Osteoblast (primary cell): ENCODE measurements around the gene ITSN2. TPM values are rescaled to one million over a fixed set of nuclear protein-coding genes. Genes with fewer than 3 reads are reported as not detected.
A peak's percentile ranks its signal among the peaks of the same experiment; 100 is the strongest.

Experiments used
- DNase-seq: peaks from one replicate; pipeline ENCODE4 v3.0.0; 2011; ENCODE audit warnings: low spot score, mixed read lengths; ENCODE audit not compliant: insufficient read length; ENCODE audit errors: missing footprints
- H2AFZ ChIP-seq: 2 replicates; pipeline ENCODE4 v1.6.0; 2011; ENCODE audit warnings: mild to moderate bottlenecking, low read length
- H3K27ac ChIP-seq: 2 replicates; pipeline ENCODE4 v1.5.1; 2011; ENCODE audit warnings: mild to moderate bottlenecking, low read depth, low read length, moderate library complexity
- H3K27me3 ChIP-seq: 2 replicates; pipeline ENCODE4 v1.6.0; 2012; ENCODE audit warnings: mild to moderate bottlenecking, control low read depth, inconsistent platforms, low read length, moderate library complexity; ENCODE audit not compliant: insufficient read depth
- H3K36me3 ChIP-seq: 2 replicates; pipeline ENCODE4 v1.5.1; 2011; ENCODE audit warnings: mild to moderate bottlenecking, low read length, control low read depth, moderate library complexity; ENCODE audit not compliant: insufficient read depth
- H3K4me1 ChIP-seq: 2 replicates; pipeline ENCODE4 v1.5.1; 2011; ENCODE audit warnings: mild to moderate bottlenecking, low read length, control low read depth, moderate library complexity; ENCODE audit not compliant: insufficient read depth
- H3K4me2 ChIP-seq: 2 replicates; pipeline ENCODE4 v1.6.0; 2011; ENCODE audit warnings: mild to moderate bottlenecking, low read length; ENCODE audit not compliant: insufficient read depth
- H3K4me3 ChIP-seq: fragments of 200-600 bp; sonication (generic); 3 replicates; pipeline ENCODE4 v1.5.1; 2012; ENCODE audit warnings: mild to moderate bottlenecking, low read length, inconsistent platforms; ENCODE audit not compliant: insufficient read depth
- H3K79me2 ChIP-seq: 2 replicates; pipeline ENCODE4 v1.6.0; 2012; ENCODE audit warnings: mild to moderate bottlenecking, low read length, control low read depth, inconsistent platforms; ENCODE audit not compliant: insufficient read depth
- H3K9me3 ChIP-seq: 2 replicates; pipeline ENCODE4 v1.5.1; 2011; ENCODE audit warnings: low read depth, low read length, control low read depth
- H4K20me1 ChIP-seq: 2 replicates; pipeline ENCODE4 v1.6.0; 2012; ENCODE audit warnings: mild to moderate bottlenecking, low read length, control low read depth; ENCODE audit not compliant: insufficient read depth
- total RNA-seq: library from RNA; depleted of rRNA; stranded (reverse); fragments of >200 nt; gene quantifications from 2 replicates; pipeline ENCODE4 v1.2.3, GENCODE V29; 2012
- TF ChIP-seq, protein P1 (sequence below): IDR thresholded peaks from 2 replicates; pipeline ENCODE4 v1.5.1; 2011; ENCODE audit warnings: mild to moderate bottlenecking, low read depth, low read length, moderate library complexity; ENCODE audit errors: extremely low read depth

Gene ITSN2
- total RNA-seq, 1 donor = 33.7 TPM

DNA sequence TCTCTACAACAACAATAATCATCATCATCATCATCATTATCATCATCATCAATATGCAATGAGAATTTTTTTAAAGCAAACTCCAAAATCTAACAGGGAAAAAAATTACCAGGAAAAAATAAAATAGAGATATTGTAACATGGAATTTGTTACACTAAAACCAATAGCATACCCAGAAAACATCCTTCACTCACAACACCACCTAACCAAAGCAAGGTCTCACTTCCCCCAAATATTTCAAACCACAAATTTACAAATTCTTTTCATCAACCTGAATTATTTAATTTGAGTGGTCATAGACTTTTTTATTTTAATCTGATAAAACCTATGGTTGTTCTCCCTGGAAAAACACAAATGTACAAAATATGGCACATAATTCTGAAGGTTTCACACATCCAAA is 11.2 kb downstream of the ITSN2 start:
- peaks cover 87% of the 10 kb centered on the region for H3K79me2 ChIP-seq

DNA sequence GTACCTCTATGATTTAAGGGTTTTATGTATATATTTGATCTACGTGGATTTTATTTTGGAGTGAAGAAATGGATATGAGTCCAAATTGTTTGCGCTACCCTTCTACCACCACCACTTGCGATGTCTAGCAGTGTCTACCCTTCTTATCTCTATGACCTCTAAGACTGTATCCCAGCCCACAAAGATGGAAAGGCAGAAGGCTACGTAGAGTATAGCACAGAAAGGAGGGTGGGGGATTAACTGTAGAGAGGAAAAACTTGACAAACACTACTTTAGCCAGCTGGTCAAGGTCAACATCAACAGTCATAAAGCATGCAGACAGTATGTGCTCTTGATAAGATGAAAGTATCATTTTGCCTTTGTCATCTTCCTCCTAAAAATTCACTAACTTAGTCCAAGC is 14.4 kb downstream of the ITSN2 start:
- TF ChIP-seq, protein P1, sequence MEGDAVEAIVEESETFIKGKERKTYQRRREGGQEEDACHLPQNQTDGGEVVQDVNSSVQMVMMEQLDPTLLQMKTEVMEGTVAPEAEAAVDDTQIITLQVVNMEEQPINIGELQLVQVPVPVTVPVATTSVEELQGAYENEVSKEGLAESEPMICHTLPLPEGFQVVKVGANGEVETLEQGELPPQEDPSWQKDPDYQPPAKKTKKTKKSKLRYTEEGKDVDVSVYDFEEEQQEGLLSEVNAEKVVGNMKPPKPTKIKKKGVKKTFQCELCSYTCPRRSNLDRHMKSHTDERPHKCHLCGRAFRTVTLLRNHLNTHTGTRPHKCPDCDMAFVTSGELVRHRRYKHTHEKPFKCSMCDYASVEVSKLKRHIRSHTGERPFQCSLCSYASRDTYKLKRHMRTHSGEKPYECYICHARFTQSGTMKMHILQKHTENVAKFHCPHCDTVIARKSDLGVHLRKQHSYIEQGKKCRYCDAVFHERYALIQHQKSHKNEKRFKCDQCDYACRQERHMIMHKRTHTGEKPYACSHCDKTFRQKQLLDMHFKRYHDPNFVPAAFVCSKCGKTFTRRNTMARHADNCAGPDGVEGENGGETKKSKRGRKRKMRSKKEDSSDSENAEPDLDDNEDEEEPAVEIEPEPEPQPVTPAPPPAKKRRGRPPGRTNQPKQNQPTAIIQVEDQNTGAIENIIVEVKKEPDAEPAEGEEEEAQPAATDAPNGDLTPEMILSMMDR = no peak
- Histone ChIP-seq H3K27me3 (no peaks in the 10 kb centered on the region), H4K20me1 (peaks cover 37% of the 10 kb centered on the region), H3K4me3 (no peak overlapping the region), H3K36me3 (no peaks in the 10 kb centered on the region), H3K79me2 (peaks cover 71% of the 10 kb centered on the region), H2AFZ (no peak overlapping the region), H3K4me1 (peaks cover 6% of the 10 kb centered on the region), H3K4me2 (no peak overlapping the region), H3K27ac (no peak overlapping the region), H3K9me3 (no peaks in the 10 kb centered on the region)
- no peak for DNase-seq

More for the DNA sequence above, 11.2 kb downstream of the ITSN2 start:
- DNase-seq = no peak
- Histone ChIP-seq H3K4me3 (no peak overlapping the region), H3K27me3 (no peaks in the 10 kb centered on the region), H2AFZ (no peak overlapping the region), H3K4me1 (peaks cover 4% of the 10 kb centered on the region), H3K36me3 (no peaks in the 10 kb centered on the region), H4K20me1 (peaks cover 40% of the 10 kb centered on the region), H3K9me3 (no peaks in the 10 kb centered on the region), H3K27ac (no peak overlapping the region), H3K4me2 (no peak overlapping the region)
- TF ChIP-seq, protein P1 = no peak

DNA sequence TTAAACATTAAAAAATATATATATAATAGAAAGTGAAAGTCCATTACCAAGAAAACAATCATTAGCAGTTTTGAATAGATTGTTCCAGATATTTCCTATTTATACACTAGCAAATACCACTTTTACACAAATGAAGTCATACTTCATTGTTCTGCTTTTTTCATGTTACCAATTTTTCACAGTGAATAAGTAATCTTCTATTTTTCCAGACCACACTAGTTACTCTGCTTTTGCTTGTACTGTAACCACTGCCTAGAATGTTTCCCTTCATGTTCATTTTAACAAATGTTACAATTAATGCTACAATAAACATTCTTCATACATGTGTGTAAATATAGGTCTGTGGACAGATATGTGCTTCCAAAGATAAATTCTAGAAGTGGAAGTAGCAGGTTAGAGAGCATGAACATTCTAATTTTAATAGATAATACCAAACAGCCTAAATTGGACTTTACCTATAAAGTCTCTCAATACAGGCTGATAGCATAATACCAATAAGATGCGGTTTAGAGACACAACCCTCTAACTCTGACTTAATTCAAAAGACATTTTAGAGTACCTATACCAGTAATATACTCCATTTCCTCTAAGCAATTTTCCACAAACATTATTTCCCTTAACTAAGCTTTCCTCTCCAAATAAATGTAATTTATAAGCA is 17.0 kb downstream of the ITSN2 start:
- H3K27me3 ChIP-seq = no peaks in the 10 kb centered on the region
- no peak for DNase-seq
- H2AFZ ChIP-seq = no peak overlapping the region
- TF ChIP-seq, protein P1 = no peak
- H3K4me3 ChIP-seq = no peak overlapping the region
- H3K4me1 ChIP-seq = peaks cover 6% of the 10 kb centered on the region
- peaks cover 32% of the 10 kb centered on the region for H4K20me1 ChIP-seq
- H3K36me3 ChIP-seq = no peaks in the 10 kb centered on the region
- H3K4me2 ChIP-seq = no peak overlapping the region
- no peak overlapping the region for H3K27ac ChIP-seq
- H3K79me2 ChIP-seq = peaks cover 61% of the 10 kb centered on the region
- H3K9me3 ChIP-seq = no peaks in the 10 kb centered on the region

DNA sequence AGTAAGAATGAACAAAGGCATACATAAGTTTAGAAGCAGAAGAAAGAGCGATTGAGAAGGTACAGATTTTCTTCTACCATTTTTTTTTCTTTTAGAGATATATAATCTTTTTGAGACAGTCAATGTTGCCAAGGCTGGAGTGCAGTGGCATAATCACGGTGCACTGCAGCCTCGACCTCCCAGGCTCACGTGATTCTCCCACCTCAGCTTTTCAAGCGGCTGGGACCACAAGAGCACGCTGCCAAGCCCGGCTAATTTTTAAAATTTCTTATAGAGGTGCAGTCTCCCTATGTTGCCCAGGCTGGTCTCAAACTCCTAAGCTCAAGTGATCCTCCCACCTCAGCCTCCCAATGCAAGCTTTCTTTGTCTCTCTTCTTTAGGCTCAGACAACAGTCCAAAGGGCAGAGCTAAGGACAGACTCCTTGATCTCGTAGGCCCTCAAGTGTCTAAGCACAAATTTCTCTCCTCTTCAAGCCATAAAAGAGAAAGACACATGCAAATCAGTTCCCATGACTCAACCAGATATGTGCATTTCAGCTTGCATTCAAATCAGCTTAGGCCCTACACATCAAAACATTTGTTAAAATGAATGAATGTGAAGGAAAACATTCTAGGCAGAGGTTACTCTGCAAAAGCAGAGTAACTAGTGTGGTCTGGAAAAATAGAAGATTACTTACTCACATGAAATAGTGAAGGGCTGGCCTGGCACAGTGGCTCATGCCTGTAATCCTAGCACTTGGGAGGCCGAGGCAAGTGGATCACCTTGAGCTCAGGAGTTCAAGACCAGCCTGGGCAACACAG is 18.0 kb downstream of the ITSN2 start:
- no peak overlapping the region for H3K27ac ChIP-seq
- H3K4me1 ChIP-seq = peaks cover 6% of the 10 kb centered on the region
- peak overlapping the region; percentile 14 for H3K4me2 ChIP-seq
- no peak overlapping the region for H2AFZ ChIP-seq
- no peak overlapping the region for H3K4me3 ChIP-seq
- H3K27me3 ChIP-seq = no peaks in the 10 kb centered on the region
- no peaks in the 10 kb centered on the region for H3K36me3 ChIP-seq
- DNase-seq = no peak
- H4K20me1 ChIP-seq = peaks cover 29% of the 10 kb centered on the region
- H3K79me2 ChIP-seq = peaks cover 61% of the 10 kb centered on the region
- TF ChIP-seq, protein P1 = no peak
- H3K9me3 ChIP-seq = no peaks in the 10 kb centered on the region
